C4-2B (cell line): ENCODE results near the gene STK11.

Source experiments
- H3K27ac ChIP-seq: fragments of 450-650 bp; 2 replicates; pipeline ENCODE4 v1.5.1; 2017
- ZFX ChIP-seq: fragments of 450-650 bp; IDR thresholded peaks from 2 replicates; pipeline ENCODE4 v1.6.1; 2017
- TF ChIP-seq, protein P1 (sequence below): fragments of 450-650 bp; conservative IDR thresholded peaks from 2 replicates; pipeline ENCODE4 v1.5.1; 2017; ENCODE audit warnings: mild to moderate bottlenecking

The STK11 gene

DNA sequence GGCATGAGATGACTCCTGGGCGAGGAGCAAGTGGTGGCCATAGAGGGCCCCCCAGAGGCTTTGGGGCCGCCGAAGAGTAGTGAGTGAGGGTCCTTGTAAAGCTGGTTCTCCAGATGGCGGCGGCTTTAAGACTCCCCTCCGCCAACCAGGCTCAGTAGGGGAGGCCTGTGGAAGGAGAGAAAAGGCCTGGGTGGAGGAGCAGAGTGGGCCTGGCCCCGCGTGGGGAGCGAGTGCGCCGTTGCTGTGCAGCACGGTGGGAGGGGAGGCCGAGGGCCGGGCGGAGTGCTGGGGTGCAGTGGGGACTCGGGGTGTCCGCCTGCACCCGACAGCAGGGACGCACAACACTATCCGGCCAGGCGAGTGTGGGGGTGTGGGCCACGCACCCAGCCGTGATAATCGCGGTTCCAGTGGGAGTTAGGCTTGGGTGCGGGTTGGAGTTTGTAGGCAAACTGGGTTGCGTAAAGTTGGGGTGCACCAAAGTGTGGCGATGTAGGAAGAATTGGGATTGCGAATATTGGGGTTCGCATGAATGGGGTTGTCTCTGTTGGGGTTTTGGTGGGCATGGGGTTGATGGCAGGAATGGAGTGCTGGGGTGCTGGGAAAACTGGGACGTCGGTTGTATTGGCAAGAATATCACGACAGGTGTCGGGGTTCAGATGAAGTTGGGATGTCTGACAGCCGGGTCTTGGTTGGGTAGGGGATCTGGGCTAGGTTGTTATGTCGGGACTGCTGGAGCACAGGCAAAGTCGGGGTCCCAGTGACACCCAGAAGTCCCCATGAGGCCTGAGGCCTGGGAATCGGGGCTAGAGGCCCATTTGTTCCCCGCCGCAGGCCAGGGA is 62.9 kb downstream of the STK11 start:
- no peak for TF ChIP-seq ZFX
- TF ChIP-seq, protein P1, sequence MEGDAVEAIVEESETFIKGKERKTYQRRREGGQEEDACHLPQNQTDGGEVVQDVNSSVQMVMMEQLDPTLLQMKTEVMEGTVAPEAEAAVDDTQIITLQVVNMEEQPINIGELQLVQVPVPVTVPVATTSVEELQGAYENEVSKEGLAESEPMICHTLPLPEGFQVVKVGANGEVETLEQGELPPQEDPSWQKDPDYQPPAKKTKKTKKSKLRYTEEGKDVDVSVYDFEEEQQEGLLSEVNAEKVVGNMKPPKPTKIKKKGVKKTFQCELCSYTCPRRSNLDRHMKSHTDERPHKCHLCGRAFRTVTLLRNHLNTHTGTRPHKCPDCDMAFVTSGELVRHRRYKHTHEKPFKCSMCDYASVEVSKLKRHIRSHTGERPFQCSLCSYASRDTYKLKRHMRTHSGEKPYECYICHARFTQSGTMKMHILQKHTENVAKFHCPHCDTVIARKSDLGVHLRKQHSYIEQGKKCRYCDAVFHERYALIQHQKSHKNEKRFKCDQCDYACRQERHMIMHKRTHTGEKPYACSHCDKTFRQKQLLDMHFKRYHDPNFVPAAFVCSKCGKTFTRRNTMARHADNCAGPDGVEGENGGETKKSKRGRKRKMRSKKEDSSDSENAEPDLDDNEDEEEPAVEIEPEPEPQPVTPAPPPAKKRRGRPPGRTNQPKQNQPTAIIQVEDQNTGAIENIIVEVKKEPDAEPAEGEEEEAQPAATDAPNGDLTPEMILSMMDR = no peak
- H3K27ac ChIP-seq = peak overlapping the region; percentile 94

DNA sequence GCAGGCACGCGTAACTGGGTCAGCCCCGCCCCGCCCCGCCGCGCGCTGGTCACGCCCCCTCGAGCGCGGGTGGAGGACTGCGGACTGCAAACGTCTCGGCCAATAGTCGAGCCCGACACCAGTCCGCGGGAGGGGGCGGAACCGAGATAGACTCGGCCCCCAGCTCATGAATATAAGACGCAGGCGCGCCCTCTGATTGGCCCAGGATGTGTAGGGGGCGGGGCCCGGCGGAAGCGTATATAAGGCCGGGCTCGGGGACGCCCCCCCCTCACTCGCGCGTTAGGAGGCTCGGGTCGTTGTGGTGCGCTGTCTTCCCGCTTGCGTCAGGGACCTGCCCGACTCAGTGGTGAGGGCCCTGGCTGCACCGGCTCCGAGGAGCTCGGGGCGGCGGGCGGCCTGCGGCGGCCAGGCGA is 63.5 kb downstream of the STK11 start, which contains the start of gene CIRBP:
Gene CIRBP (plus strand): TSS at position 268 of the 413 bp plus-strand sequence. CDS start 1,602 bp downstream, outside the sequence.
- peak within 1 kb of the TSS; percentile 94 for H3K27ac ChIP-seq
- TF ChIP-seq, protein P1 = no peak
- TF ChIP-seq ZFX = no peak

DNA sequence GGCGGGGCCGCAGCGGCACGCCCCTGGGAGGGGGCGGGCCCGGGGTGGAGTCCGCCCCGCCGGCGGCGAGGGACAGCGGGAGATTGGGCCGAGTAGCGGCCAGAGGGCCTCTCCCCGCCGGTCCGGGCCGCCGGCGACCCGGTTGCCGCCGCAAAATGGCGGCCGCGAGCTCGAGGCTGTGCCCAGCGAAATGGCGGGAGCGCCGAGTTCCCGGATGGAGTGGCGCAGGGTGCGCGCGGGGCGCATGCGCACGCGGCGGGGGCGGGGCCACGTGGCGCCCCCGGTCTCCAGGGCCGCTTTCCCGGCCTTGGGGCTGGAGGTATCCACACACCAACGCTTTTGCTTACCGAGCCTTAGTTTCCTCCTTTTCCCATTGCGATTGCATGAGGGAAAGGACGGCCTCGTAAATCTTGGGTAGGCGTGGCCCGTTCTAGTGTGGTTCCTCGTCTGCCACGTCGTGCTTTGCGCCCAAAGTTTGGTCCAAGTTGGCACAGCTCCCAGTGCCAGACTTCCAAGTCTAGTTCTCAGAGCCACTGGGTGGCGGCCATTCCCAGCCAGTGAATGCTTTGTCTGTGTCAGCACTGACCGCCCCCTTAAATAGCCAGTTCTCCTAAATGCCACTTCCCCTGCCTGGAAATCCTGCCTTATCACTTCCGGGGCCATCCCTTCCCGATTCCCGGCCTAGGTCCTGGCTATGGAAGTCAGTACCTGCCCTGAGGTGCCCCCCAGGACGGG is 64.1 kb downstream of the STK11 start:
- H3K27ac ChIP-seq = peak overlapping the region; percentile 94
- TF ChIP-seq, protein P1 = no peak; the same call in 1 of the 2 replicates
- TF ChIP-seq ZFX = peak; percentile 77

DNA sequence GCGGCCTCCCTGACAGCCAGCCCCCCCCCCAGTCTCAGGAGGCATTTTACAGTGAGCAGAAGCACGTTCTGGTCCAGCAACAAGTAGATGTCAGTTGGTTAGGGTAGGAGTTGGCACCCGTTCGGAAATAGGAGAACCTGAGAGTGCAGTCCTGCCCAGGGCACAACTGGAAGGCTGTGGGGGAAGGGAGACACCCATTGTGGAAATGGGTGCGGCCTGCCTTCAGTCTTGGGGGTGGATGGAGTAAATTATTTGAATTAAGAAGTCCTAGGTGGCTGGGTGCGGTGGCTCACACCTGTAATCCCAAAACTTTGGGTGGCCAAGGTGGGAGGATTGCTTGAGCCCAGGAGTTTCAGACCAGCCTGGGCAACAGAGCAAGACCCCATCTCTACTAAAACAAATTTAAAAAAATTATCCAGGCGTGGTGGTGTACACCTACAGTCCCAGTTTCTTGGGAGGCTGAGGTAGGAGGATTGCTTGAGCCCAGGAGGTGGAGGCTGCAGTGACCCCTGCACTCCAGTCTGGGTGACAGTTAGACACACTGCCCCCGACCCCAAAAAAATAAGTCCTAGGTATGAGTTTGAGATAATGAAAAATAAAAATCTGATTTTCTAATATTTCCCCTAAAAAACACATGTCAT is 64.8 kb downstream of the STK11 start:
- H3K27ac ChIP-seq = peak overlapping the region; percentile 94
- TF ChIP-seq, protein P1 = no peak
- TF ChIP-seq ZFX = no peak

DNA sequence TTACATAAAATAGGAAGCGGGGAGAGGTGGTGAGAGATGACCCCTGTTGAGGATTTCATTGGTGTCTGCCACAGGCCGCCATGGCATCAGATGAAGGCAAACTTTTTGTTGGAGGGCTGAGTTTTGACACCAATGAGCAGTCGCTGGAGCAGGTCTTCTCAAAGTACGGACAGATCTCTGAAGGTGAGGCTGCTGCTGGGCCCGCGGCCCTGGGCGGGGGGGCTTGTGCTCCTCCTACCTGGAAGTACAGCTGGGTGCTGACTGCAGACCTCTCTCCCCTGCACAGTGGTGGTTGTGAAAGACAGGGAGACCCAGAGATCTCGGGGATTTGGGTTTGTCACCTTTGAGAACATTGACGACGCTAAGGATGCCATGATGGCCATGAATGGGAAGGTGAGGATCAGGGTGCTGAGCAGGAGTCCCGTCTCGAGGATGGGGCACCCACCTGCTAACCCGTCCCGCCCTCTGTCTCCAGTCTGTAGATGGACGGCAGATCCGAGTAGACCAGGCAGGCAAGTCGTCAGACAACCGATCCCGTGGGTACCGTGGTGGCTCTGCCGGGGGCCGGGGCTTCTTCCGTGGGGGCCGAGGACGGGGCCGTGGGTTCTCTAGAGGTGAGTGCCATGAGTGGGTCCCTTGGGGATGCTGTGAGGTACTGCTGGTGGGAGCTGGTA is 65.4 kb downstream of the STK11 start:
- H3K27ac ChIP-seq = peak overlapping the region; percentile 94
- TF ChIP-seq, protein P1 = no peak
- no peak for TF ChIP-seq ZFX

DNA sequence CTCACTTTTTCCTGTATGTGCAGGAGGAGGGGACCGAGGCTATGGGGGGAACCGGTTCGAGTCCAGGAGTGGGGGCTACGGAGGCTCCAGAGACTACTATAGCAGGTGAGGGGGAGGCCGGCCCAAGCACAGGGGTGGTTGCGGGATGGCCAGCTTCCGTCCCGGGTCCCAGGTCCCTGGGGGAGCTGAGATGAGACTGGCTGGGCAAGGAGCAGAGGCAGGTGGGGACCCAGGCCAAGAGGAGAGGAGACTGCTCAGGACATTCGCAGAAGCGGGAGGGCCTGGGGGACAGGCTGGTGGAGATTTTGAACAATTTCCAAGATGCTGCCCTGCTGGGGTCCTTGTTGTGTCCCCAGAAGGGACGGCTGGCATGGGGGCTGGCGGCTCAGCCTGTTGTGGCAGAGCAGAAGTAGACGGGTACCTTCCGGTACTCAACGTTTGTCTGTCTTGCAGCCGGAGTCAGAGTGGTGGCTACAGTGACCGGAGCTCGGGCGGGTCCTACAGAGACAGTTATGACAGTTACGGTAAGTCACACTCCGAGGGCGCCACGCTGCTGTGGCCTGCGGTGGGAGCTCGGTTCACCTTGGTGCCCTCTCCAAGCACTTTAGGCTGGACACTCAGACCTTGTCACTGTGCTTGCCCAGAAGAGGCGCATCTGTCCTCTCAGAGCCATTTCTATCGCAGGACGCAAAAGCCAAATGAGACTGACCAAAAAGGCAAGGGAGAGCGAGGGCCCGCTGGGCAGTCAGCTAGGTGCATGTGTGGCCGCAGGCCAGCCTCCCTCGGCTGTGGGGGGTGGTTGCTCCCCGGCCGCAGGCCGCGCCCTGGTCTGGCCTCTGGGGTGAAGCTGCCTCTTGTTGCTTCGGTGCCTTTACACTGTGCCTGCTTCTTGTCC is 66.2 kb downstream of the STK11 start:
- H3K27ac ChIP-seq = peak overlapping the region; percentile 94
- no peak for TF ChIP-seq ZFX
- TF ChIP-seq, protein P1 = no peak
